Panc1 (cell line): ENCODE results near the gene CDH5. TPM values are rescaled to one million over a fixed set of nuclear protein-coding genes. Genes with fewer than 3 reads are reported as not detected.

Experiments used
- ATAC-seq: fragments of 200-7000 bp; cut with Tn5 transposase; 2 replicates; pipeline ENCODE4 v1.9.1; 2020; ENCODE audit warnings: mild to moderate bottlenecking, moderate library complexity
- BruUV-seq: library from RNA; stranded (reverse); fragments of 400-500 nt; replicated peaks from 2 replicates; lab custom pipeline; 2021; lab: Mats Ljungman, UMichigan
- CTCF ChIA-PET: fragments of 300-600 bp; sonication (Branson Sonifier 250); formaldehyde crosslinking; loops from one replicate; lab custom pipeline; 2022; ENCODE audit warnings: antibody characterized with exemption; lab: Charles Lee
- POLR2A ChIA-PET: fragments of 300-600 bp; sonication (Branson Sonifier 250); formaldehyde crosslinking; loops from one replicate; lab custom pipeline; 2022; ENCODE audit warnings: antibody characterized with exemption; lab: Charles Lee
- DNase-seq: peaks from one replicate; pipeline ENCODE4 v3.0.0-alpha.2; 2010; ENCODE audit warnings: low read depth, low spot score
- H3K27ac ChIP-seq: 2 replicates; pipeline ENCODE4 v1.5.1; 2011; ENCODE audit warnings: mild to moderate bottlenecking, low read length, inconsistent platforms
- H3K27me3 ChIP-seq: fragments of 200-500 bp; sonication (Bioruptor generic); 2 replicates; pipeline ENCODE4 v1.6.0; 2014; ENCODE audit warnings: low read length, inconsistent platforms; ENCODE audit not compliant: control insufficient read depth, insufficient read depth
- H3K36me3 ChIP-seq: fragments of 200-500 bp; sonication (Bioruptor generic); 2 replicates; pipeline ENCODE4 v1.5.1; 2014; ENCODE audit warnings: inconsistent platforms, mild to moderate bottlenecking, low read length, moderate library complexity; ENCODE audit not compliant: control insufficient read depth, insufficient read depth
- H3K4me1 ChIP-seq: 2 replicates; pipeline ENCODE4 v1.5.1; 2011; ENCODE audit warnings: inconsistent platforms, mild to moderate bottlenecking, low read length, moderate library complexity; ENCODE audit not compliant: control insufficient read depth, insufficient read depth
- H3K4me3 ChIP-seq, 2 experiments: 2 replicates each; pipeline ENCODE4 v1.5.1; 2011 to 2012; ENCODE audit warnings: low read depth in 2 of 2, low read length in 2 of 2, mild to moderate bottlenecking in 2 of 2, inconsistent platforms in 1 of 2, moderate library complexity in 1 of 2
- H3K9me3 ChIP-seq: fragments of 200-500 bp; sonication (Bioruptor generic); 2 replicates; pipeline ENCODE4 v1.5.1; 2014; ENCODE audit warnings: low read depth, mild to moderate bottlenecking, inconsistent platforms, low read length, moderate library complexity; ENCODE audit not compliant: control insufficient read depth, insufficient read depth
- CTCF ChIP-seq: fragments of 450-650 bp; IDR thresholded peaks from 2 replicates; pipeline ENCODE4 v1.5.1; 2017; ENCODE audit warnings: mild to moderate bottlenecking
- POLR2AphosphoS5 ChIP-seq: IDR thresholded peaks from 2 replicates; pipeline ENCODE4 v1.6.1; 2012; ENCODE audit warnings: mild to moderate bottlenecking, low read depth, low read length, moderate library complexity
- REST ChIP-seq, 2 experiments: IDR thresholded peaks; 2 replicates each; pipeline ENCODE4 v1.6.1; 2011 to 2012; ENCODE audit warnings: low read depth in 2 of 2, control low read depth in 1 of 2, low read length in 1 of 2, mild to moderate bottlenecking in 1 of 2, moderate library complexity in 1 of 2; ENCODE audit not compliant: insufficient read depth in 1 of 2
- SIN3A ChIP-seq: IDR thresholded peaks from 2 replicates; pipeline ENCODE4 v1.6.1; 2012; ENCODE audit warnings: low read depth, mild to moderate bottlenecking, low read length, moderate library complexity, borderline replicate concordance; ENCODE audit not compliant: insufficient read depth
- TCF7L2 ChIP-seq: IDR thresholded peaks from 2 replicates; pipeline ENCODE4 v1.6.1; 2011; ENCODE audit warnings: mild to moderate bottlenecking, low read depth, low read length, inconsistent platforms
- in situ Hi-C: cut with HindIII; loops from 2 replicates; pipeline ENCODE4 v1.10.0; 2016; ENCODE audit warnings: low sequenced_read_pairs, low pct_unique_long_range_greater_than_20kb
- intact Hi-C: fragments of 100-400 bp; cut with micrococcal nuclease; formaldehyde crosslinking; loops from one replicate; pipeline ENCODE4 v1.10.0; 2022; ENCODE audit not compliant: unreplicated experiment
- total RNA-seq: library from RNA; stranded (reverse); gene quantifications from one replicate; pipeline ENCODE4 v1.2.1, GENCODE V29; 2021; ENCODE audit not compliant: unreplicated experiment

The CDH5 gene
- total RNA-seq, 1 experiment from 2014 or later, result 0.18 TPM

GRCh38 chr16:66442502-66443268 is 76.2 kb downstream of the CDH5 start:
- H3K27ac ChIP-seq, result no peak overlapping the region
- ChIA-PET CTCF (no interaction called here), POLR2A (no interaction called here)
- DNase-seq (no peak), ATAC-seq (no peak)
- H3K36me3 ChIP-seq, result no peaks in the 10 kb centered on the region
- H3K9me3 ChIP-seq, result no peaks in the 10 kb centered on the region
- H3K4me3 ChIP-seq, result no peak overlapping the region
- TF ChIP-seq TCF7L2, result no peak
- TF ChIP-seq CTCF, result no peak
- TF ChIP-seq SIN3A, result no peak
- TF ChIP-seq REST (IDR thresholded peaks at IDR 0.05; ENCODE audit: insufficient read depth in 1 of 2, low read depth in 2 of 2, low read length in 1 of 2), result no peak
- no peak for TF ChIP-seq POLR2AphosphoS5
- H3K27me3 ChIP-seq, result no peaks in the 10 kb centered on the region
- no peaks in the 10 kb centered on the region for H3K4me1 ChIP-seq
- BruUV-seq, result no TSS peak
- intact Hi-C loops, result no loop called here
- in situ Hi-C loops, result no loop called here

DNA sequence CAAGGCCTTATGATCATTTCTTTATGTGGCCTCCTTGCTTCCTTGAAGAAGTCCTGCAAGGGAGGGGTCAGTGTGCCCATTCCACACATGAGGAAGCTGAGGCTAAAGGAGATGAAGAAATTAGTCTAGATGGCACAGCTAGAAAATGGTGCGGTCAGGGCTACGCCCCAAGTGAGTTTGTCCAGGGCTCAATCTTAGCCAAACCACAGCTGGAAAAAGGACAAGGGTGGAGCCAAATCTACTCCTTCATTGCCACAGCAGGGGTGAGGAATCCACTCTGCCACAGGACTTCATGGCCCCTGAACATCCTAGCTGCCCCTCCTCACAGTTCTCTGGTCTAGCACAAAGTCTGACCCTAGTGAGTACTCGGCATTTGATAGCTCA is 76.8 kb downstream of the CDH5 start:
- ChIA-PET POLR2A (no interaction called here), CTCF (no interaction called here)
- BruUV-seq, result no TSS peak
- ATAC-seq, result no peak
- Histone ChIP-seq H3K9me3 (no peaks in the 10 kb centered on the region), H3K36me3 (no peaks in the 10 kb centered on the region), H3K4me3 (no peak overlapping the region), H3K4me1 (no peaks in the 10 kb centered on the region), H3K27me3 (no peaks in the 10 kb centered on the region), H3K27ac (no peak overlapping the region)
- in situ Hi-C loops (no loop called here), intact Hi-C loops (no loop called here)
- no peak for TF ChIP-seq POLR2AphosphoS5
- TF ChIP-seq TCF7L2, result no peak
- no peak for DNase-seq

- no peak for TF ChIP-seq CTCF
- no peak for TF ChIP-seq TCF7L2
- TF ChIP-seq REST (IDR thresholded peaks at IDR 0.05; ENCODE audit: insufficient read depth in 1 of 2, low read depth in 2 of 2, low read length in 1 of 2), result no peak
- TF ChIP-seq SIN3A, result no peak
- TF ChIP-seq POLR2AphosphoS5, result no peak
- Histone ChIP-seq H3K4me1 (no peaks in the 10 kb centered on the region), H3K9me3 (no peaks in the 10 kb centered on the region), H3K36me3 (no peaks in the 10 kb centered on the region), H3K27me3 (no peaks in the 10 kb centered on the region), H3K4me3 (no peak overlapping the region), H3K27ac (no peak overlapping the region)
- in situ Hi-C loops (no loop called here), intact Hi-C loops (no loop called here)
- DNase-seq, result no peak
- no TSS peak for BruUV-seq
- ChIA-PET POLR2A (no interaction called here), CTCF (no interaction called here)
- peak; percentile 77; the same call in 1 of the 2 replicates for ATAC-seq
Measured at GRCh38 chr16:66444049-66444481, 77.6 kb downstream of the CDH5 start.
